HG03432 (cell line): Measurements from ENCODE around the gene PRAME.
"Not testable (repeated sequence)": the region's sequence is repeated elsewhere in the genome, so short reads cannot be mapped to it uniquely, and the experiment has no call there.

Experiments used
- ATAC-seq: cut with Tn5 transposase; IDR thresholded peaks from one replicate; pipeline ENCODE4 v1.9.1; 2021; ENCODE audit warnings: mild to moderate bottlenecking, moderate library complexity; ENCODE audit not compliant: unreplicated experiment

Gene PRAME

DNA sequence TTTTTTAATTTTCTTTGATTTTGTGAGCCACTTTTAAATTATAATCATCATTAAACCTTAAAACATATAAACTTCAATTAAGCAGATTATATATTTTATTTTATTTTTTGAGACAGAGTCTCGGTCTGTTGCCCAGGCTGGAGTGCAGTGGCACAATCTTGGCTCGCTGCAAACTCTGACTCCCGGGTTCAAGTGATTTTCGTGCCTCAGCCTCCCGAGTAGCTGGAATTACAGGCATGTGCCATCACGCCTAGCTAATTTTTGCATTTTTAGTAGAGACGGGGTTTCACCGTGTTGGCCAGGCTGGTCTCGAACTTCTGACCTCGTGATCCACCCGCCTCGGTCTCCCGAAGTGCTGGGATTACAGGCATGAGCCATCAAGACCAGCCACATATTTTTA, 22.5 kb upstream of the PRAME start:
- not testable (repeated sequence) for ATAC-seq

DNA sequence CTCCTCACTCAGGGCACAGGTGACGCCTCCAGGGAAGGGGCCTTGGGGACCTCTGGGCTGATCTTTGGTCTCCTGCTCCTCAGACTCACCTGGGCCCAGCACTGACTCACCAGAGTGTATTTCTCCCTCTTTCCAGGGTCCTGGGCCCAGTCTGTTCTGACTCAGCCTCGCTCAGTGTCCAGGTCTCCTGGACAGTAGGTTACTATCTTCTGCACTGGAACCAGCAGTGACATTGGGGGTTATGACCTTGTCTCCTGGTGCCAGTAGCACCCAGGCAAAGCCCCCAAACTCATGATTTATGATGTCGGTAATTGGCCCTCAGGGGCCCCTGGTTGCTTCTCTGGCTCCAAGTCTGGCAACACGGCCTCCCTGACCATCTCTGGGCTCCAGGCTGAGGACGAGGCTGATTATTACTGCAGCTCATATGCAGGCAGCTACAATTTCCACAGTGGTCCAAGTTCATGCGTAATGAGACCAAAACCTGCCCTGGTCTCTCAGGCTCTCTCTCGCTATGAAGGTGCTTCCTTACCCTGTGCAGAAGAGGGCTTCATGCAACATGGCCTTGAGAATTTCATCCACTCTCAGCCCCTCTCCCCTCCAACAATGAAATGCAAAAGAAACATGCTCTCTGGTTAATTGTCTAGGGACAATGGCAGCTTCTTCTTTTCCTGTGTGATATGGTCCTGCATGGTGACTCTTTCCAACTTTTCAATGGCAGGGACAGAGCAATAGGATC, 21.0 kb upstream of the PRAME start:
- no peak for ATAC-seq

DNA sequence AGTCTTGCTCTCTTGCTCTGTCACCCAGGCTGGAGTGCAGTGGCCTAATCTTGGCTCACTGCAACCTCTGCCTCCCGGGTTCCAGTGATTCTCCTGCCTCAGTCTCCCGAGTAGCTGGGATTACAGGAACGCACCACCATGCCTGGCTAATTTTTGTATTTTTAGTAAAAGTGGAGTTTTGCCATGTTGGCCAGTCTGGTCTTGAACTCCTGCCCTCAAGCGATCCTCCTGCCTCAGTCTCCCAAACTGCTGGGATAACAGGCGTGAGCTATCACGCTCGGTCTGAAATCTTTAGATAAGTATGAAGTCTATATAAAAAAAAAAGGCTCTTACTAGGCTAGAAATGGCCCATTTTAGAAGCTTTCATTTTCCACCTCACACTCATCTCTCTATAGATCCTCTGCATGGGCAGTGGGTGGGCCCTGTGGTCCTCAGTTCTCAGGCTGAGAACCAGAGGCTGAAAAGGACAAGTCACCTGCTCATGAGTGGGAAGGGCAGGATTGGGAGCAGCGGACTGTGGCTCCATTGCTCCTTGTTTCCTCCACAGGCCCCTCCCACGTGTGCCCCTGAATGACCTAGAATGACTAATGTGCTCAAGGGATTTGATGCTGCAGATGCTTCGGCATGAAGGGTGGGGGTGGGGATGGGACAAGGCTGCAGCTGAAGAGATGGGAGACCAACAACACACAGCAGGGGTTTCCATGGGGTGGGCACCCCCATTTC, 19.8 kb upstream of the PRAME start:
- ATAC-seq: no peak

DNA sequence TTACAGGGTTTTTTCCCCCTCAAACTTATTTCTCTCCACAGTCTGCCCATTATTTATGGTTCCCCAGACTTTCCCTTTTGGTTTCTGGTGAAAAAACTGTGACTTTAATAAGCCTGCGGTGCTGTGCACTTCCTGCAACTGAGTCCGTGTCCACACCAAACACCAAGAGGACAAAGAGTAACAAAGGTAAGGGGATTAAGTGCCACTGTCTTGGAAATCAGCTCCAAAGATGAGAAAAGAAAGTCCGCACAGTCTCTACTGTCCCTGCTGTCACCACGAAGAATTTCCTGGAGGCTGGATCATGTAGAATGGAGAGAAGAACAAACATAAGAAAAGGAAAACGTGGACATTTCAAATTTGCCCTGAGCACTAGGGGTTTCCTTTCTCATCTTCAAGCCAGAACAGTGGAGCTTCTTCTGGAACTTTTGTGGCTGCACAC, 17.9 kb upstream of the PRAME start:
- no peak for ATAC-seq

DNA sequence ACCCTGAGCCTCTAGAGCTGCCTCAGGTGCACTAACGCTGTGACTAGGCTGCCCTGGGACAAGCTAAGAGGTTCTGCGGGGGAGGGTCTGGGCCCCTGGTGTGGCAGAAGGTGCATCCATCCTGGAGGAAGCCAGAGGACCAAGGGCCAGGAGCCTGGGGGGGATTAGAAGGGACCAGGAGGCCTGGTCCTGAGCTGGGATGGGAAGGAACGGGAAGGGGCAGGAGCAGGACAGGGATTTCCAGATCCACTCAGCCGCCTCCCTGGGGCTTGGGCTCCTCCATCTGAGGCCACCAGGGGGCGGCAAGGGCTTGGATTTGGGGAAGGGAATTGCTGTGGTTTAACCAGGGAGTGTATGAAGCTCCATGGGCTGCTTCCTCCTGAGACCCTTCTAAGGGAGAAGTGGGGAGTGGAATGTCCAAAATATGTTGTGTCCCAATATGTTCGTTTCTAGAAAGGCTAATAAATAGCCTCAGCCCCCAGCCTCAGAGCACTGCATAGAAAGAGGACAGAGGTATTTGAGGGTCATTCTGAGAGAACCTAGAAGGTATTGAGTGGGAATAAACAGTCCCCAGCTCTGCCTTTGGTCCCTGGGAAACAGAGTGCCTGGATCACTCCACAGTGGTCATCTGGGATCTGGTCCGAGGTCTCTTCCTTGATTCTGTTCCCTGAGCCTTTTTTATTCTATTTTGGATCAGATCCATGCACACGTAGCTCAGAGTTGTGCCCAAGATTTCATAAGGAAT, 17.4 kb upstream of the PRAME start:
- no peak for ATAC-seq

DNA sequence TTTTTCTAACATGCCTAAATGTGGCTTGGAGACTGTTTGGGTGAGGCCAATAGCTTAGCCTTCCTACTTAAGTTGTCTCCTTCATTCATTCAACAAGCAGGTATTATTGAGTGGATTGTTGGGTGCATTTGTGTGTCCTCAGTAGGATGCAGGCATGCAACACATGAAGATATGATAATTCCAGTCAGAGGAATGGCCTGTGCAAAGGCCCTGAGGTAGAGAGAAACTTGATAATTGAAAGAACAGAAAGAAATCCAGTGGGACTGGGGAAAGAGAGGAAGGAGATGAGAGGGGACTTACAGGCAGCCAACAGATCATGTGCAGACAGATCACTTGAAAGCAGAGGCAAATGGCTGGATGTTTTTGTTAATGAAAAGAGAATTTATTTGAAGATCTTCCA, 15.3 kb upstream of the PRAME start:
- ATAC-seq: no peak

DNA sequence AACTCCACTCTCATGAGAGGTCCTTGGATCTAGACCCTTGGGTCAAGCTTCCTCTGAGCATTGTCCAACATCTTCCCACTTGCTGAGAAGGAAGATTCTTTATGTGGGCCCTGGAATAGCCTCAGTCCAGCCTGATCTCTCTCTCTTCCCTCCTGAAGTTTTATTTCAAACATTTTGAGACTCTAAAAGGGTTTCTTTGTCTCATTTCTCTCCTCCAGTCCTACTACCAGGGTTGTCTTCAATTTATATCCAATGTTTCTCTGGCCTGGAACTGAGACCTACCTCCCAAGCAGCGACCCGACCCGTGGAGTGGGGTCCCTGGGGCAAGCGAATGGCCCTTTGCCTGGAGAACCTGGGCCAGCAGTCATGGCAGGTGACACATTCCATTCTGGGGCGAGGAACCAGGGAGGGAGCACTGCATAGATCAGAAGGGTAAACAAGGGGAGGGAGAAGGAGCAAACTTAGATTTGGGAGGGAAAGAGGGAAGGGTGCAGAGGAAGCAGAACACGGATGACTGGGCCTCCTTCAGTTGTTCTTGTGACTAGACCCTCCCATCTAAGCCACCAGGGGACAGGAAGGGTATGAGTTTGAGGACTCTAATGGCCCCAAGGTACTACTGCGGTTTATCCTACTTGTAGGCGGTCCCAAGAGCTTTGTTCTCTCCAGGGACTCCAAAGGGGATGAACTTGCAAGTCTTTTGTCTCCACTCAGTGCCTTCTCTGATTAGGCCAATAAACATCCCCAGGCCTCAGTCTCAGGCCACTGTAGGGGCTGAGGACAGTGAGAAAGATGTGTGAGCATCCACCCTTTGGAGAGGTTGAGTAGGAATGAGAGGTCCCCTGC, 14.2 kb upstream of the PRAME start:
- no peak for ATAC-seq

DNA sequence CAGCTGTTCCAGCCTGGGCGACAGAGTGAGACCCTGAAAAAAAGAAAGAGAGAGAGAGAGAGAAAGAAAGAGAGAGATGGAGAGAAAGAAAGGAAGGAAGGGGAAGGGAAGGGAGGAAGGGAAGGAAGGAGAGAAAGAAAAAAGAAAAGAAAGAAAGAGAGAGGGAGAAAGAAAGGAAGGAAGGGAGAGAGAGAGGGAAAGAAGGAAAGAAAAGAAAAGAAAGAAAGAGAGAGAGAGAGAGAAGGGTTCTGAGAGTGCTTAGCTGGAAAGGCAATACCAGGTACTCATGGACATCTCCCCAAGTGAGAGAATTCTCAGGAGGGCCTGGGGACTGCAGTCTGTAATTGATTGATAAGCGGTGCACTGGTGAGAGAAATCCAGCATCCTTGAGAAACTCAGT, 12.8 kb upstream of the PRAME start:
- no peak for ATAC-seq

DNA sequence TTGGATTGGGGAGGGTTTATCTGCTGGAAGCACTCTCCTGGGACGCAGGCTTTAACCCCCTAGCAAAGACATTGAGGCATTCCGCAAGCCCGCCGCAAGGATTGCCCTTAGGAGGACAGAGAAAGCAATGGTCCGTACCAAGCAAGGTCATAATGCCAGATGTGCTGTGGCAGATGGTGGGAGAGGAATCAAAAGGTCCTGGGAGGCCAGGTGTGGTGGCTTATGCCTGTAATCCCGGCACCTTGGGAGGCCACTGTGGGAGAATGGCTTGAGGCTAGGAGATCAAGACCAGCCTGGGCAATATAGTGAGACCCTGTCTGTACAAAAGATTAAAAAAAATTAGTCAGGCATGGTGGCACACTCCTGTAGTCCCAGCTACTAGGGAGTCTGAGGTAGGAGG, 12.4 kb upstream of the PRAME start:
- no peak for ATAC-seq

DNA sequence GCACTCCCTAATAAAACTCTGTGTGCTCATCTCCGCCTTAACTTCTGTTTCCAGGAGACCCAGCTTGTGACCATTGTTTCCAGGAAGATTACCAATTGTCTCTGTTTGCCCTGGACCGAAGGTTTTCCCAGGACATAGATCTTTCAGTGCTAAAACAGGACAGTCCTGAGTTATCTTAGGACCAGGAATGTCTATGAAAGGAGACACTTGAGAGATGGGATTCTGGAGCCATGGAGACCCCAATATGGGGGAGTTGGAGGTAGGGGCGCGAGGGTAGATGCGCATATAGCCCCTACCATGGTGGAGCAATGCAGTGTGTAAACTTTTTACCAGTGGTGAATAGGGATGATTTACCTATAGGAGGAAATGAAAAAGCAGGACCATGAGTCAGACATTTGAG, 10.2 kb upstream of the PRAME start:
- no peak for ATAC-seq

DNA sequence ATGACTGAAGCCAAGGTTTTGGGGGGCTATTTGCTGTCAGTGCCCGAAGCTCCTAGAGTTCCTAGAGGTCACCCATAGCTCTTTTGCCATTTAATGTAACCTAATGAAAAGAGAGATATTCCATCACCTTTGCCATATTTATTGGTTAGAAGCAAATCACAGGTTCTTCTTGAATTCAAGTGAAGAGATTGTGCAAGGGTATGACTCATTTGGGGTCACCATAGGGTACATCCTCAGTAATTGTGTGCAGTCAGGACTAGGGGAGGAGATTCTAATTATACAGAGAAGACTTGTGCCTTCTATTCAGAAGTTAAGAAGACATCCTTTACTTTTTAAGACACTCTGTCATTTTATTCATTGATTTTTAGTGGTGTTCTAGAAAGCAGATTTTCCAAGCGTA, 6.9 kb upstream of the PRAME start:
- no peak for ATAC-seq

DNA sequence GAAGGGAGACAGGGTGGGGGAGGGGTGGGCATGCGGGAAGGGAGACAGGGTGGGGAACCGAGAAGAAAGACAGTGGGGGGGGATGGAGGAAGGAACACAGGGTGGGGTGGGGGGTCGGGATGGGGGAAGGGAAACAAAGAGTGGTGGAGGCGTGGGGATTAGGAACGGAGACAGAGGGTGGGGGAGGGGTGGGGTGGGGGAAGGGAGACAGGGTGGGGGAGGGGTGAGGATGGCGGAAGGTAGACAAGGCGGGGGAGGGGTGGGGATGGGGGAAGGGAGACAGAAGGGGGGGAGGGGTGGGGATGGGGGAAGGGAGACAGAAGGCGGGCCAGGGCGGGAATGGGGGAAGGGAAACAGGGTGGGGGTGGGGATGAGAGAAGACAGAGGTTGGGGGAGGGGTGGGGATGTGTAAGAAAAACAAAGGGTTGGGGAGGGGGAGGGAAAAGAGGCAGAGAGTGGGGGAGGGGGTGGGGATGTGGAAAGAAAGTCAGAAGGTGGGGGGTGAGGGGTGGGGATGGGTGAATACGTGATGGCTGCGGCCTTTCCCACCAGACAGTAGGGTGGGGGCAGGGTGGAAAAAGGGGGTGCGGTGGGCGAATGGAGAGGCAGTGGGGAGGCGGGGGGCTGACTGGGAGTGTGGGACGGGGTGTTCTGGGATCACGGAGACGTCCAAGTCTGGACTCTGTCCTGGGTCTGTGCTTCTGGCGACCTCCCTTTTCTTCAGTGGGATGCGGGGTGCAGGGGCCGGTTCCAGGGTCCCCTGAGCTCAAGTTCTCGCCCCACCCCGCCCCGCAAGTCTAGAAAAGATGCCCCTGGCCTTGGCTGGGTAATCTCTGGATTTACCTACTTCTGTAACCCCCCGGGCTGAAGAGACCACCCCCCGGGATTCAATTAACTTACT, 744 bp downstream of the PRAME start:
- no peak for ATAC-seq

DNA sequence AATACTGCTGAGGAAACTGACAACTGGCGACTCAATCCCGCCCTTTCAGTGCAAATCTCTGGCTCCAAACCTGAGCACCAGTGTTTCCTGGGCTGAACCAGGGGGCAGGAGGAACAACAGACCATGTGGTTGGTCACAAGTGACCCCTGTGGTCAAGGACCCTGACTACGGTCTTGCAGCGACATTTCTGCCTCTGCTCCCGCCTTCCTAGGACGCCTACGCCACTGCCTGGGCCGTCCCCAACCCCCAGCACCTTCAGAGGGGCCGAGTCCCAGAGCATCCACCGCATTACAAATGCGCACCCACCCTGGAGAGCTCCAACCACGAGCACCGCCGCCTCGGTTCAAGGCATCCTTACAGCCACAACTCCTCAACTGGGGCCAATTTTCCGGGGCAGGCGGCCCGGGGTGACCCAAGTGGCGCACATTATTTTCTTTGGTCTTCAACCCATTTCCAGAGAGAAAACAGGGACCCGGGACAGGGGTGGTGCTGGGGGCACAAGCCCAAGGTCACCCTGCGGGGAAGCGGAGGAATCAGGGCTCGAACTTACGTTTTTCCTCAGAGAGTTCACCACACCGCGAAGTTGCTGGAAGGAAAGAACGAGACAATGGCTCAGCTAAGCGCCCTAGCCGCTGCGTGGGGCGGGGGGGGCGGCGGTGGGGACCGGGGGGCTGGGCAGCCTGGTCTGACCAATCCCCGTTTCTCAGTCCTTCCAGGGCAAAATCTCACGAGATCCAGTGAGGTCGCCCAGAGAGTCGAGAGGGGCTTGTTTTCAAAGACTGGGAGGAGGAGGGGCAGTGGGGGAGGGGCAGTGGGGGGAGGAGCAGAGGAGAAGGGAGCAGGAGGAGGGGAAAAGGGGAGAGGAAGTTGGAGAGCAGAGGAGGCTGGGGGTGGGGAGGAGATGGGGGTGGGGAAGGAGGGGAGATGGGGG, 1.8 kb downstream of the PRAME start:
- ATAC-seq: no peak

DNA sequence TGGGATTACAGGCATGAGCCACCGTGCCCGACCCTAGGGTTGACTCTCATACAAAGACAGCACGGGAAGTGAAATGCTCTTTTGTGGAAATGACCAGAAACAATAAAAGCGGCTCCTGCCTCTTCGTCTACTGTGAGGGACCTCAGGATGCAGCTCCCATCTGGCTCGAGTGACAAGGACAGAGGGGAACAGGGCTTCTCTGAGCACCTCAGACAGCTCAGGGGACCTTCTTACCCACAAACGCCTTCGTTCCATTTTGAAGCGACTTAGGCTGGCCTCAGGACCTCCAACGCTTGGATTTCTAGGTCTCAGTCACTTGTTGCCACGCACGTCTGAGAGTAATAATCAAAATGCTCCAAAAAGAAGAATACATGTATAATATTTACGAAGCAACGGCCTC, 2.5 kb downstream of the PRAME start:
- no peak for ATAC-seq

DNA sequence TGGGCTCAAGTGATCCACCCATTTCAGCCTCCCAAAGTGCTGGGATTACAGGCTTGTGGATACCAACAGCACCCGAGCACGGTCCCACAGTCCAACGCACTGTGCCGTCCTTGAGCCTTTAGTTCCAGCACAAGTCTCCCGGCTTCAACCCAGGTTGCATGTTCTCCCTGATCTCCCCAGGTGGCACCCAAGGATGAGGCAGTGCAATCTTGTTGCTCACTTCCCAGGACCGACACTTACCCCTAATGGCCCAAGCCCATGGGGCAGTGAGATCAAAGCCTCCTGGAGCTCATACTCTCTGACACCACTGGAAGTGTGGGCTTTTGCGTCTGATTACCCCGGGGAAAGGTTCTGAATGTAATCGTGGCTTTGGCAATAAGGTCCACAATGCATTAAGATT, 3.5 kb downstream of the PRAME start:
- no peak for ATAC-seq

DNA sequence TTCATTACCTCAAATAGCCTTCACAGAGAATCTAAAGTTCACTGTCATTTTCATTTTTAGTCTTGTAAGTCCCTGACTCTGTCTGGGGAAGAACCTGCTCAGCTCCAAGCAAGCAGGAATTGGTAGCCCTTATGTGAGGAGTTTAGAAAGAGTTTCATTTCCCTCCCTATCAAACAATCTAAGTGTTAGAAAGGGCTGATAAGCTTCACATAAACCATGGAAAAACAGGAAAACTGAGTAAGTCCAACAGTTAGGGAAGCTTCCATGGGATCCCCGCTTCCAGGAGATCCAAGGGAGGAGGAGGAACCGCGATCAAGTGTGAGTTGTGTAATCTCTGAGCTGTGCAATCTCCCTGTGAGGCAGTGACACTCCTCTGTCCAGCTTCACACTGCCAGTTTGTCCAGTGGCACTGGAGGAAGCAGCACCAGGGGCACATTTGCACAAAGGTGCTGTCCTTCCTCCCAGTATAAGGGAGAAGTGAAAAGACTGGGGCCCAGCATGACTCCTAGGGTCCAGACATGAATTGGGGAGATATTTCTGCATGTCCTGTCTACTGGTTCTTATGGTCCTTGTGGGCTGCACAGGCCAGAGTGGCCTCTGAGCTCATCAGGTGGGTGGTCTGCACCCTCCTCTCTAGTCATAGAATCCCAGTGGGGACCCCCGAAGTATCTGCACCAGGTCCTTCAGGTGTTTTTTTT, 4.3 kb downstream of the PRAME start:
- no peak for ATAC-seq

DNA sequence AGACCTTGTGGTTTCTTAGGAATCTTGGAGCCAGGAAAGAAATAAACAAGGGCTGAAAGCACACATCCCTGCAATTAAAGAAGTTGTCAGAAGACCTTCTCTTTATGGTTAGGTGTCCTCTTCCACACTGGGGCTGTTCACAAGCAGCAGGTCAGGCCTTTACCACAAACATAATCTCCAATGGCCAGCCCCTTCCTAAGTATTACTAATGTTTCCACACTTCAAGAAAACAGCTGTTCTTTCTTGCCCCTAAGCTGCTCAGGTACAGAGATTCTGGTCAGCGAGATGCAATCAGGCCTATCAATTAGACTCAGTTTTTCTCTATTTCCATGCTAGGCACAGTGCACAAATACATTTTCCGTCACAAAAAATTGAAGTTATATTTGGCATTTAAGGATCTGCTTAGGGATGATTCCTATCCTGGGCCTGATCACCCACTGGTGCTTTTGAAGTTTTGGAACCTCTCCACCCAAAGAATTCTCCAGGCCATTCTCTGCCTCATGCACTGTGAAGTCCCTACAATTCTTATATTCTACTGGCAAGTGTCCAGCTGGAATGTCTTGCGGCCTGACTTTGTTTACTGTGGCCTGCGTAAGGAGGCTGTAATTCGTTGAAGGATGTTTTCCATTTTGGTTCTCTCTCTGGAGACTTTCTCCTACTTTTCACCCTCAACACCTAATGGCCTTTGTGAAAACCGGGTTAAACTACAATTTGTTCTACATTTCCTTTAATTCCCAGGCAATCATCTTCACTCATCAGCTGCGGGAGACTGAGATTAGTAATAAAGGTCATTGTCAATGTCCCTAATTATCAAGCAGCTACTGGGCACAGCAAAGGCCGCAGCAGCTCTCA, 5.1 kb downstream of the PRAME start:
- ATAC-seq: no peak
